Glutamatergic neuron (in vitro differentiated cells): ENCODE data around the gene C11orf54. TPM values are rescaled to one million over a fixed set of nuclear protein-coding genes. Genes with fewer than 3 reads are reported as not detected.
A peak's percentile ranks its signal among the peaks of the same experiment; 100 is the strongest.
"Not testable (repeated sequence)": the region's sequence is repeated elsewhere in the genome, so short reads cannot be mapped to it uniquely, and the experiment has no call there.

ENCODE experiments used
- DNase-seq: peaks from one replicate; pipeline ENCODE4 v3.0.0; 2022
- H3K27ac Mint-ChIP-seq: one replicate; pipeline ENCODE4 v1.8.0; 2020; ENCODE audit warnings: mild to moderate bottlenecking, mixed read lengths, inconsistent platforms; ENCODE audit not compliant: unreplicated experiment
- H3K27me3 Mint-ChIP-seq: one replicate; pipeline ENCODE4 v1.8.0; 2020; ENCODE audit warnings: mild to moderate bottlenecking, moderate library complexity, mixed read lengths, inconsistent platforms; ENCODE audit not compliant: unreplicated experiment
- H3K36me3 Mint-ChIP-seq: one replicate; pipeline ENCODE4 v1.8.0; 2020; ENCODE audit warnings: mild to moderate bottlenecking, mixed read lengths, inconsistent platforms; ENCODE audit not compliant: unreplicated experiment
- H3K4me1 Mint-ChIP-seq: one replicate; pipeline ENCODE4 v1.8.0; 2020; ENCODE audit warnings: mild to moderate bottlenecking, low read depth, mixed read lengths, inconsistent platforms; ENCODE audit not compliant: unreplicated experiment
- H3K4me3 Mint-ChIP-seq: one replicate; pipeline ENCODE4 v1.8.0; 2020; ENCODE audit warnings: mild to moderate bottlenecking, mixed read lengths, inconsistent platforms; ENCODE audit not compliant: unreplicated experiment
- H3K9me3 Mint-ChIP-seq: one replicate; pipeline ENCODE4 v1.8.0; 2020; ENCODE audit warnings: mild to moderate bottlenecking, moderate library complexity, mixed read lengths, inconsistent platforms; ENCODE audit not compliant: unreplicated experiment
- CTCF ChIP-seq: fragments of 200-600 bp; sonication (generic); IDR thresholded peaks from one replicate; pipeline ENCODE4 v1.5.0; 2021; ENCODE audit not compliant: partially characterized antibody, unreplicated experiment
- total RNA-seq: library from RNA; stranded (reverse); fragmentation: NEBNext Ultra II Directional; extraction: Animal tissue kit (Norgen Biotek cat#: 25700); gene quantifications from one replicate; pipeline ENCODE4 v1.2.1, GENCODE V29; 2021; ENCODE audit not compliant: unreplicated experiment

Gene C11orf54
- total RNA-seq, 1 donor from 2014 or later = 19.5 TPM

- peaks cover 5% of the 10 kb centered on the region for H3K4me1 Mint-ChIP-seq
- H3K36me3 Mint-ChIP-seq = no peaks in the 10 kb centered on the region
- peaks cover 7% of the 10 kb centered on the region for H3K9me3 Mint-ChIP-seq
- no peak for DNase-seq
- TF ChIP-seq CTCF = no peak
- peak overlapping the region; percentile 20 for H3K27ac Mint-ChIP-seq
- peaks cover 3% of the 10 kb centered on the region for H3K27me3 Mint-ChIP-seq
- peak overlapping the region; percentile 40 for H3K4me3 Mint-ChIP-seq
These were observed 3.2 kb downstream of the C11orf54 start for GRCh38 chr11:93744669-93745004.

- H3K27ac Mint-ChIP-seq = peak overlapping the region; percentile 20
- DNase-seq, H3K27me3 Mint-ChIP-seq, H3K9me3 Mint-ChIP-seq, H3K36me3 Mint-ChIP-seq, H3K4me1 Mint-ChIP-seq: not testable (repeated sequence)
- H3K4me3 Mint-ChIP-seq = peak overlapping the region; percentile 4
These were observed 3.7 kb downstream of the C11orf54 start for GRCh38 chr11:93745005-93745755.

- Mint-ChIP-seq H3K9me3 (peaks cover 7% of the 10 kb centered on the region), H3K4me1 (peaks cover 4% of the 10 kb centered on the region), H3K27me3 (peaks cover 3% of the 10 kb centered on the region), H3K4me3 (no peak overlapping the region), H3K36me3 (no peaks in the 10 kb centered on the region), H3K27ac (no peak overlapping the region)
- TF ChIP-seq CTCF = no peak
- DNase-seq = no peak
These were observed 4.6 kb downstream of the C11orf54 start for GRCh38 chr11:93746101-93746500.

- Mint-ChIP-seq H3K27me3 (no peaks in the 10 kb centered on the region), H3K4me1 (peaks cover 4% of the 10 kb centered on the region), H3K27ac (no peak overlapping the region), H3K9me3 (no peaks in the 10 kb centered on the region), H3K4me3 (no peak overlapping the region), H3K36me3 (no peaks in the 10 kb centered on the region)
- no peak for DNase-seq
- no peak for TF ChIP-seq CTCF
These were observed 5.7 kb downstream of the C11orf54 start for GRCh38 chr11:93747122-93747521.

GRCh38 chr11:93751001-93751400 lies 9.5 kb downstream of the C11orf54 start:
- Mint-ChIP-seq H3K4me1 (no peaks in the 10 kb centered on the region), H3K9me3 (no peaks in the 10 kb centered on the region), H3K27ac (no peak overlapping the region), H3K36me3 (no peaks in the 10 kb centered on the region), H3K27me3 (peaks cover 2% of the 10 kb centered on the region), H3K4me3 (no peak overlapping the region)
- DNase-seq = no peak
- no peak for TF ChIP-seq CTCF
